ENCODE results near the gene MPP3. TPM values are rescaled to one million over a fixed set of nuclear protein-coding genes. Genes with fewer than 3 reads are reported as not detected.
"Not testable (repeated sequence)": the region's sequence is repeated elsewhere in the genome, so short reads cannot be mapped to it uniquely, and the experiment has no call there.

MPP3 gene
- total and polyA plus RNA-seq, 5 donors: 42.1 to 77.4 (median 60.3) TPM

DNA sequence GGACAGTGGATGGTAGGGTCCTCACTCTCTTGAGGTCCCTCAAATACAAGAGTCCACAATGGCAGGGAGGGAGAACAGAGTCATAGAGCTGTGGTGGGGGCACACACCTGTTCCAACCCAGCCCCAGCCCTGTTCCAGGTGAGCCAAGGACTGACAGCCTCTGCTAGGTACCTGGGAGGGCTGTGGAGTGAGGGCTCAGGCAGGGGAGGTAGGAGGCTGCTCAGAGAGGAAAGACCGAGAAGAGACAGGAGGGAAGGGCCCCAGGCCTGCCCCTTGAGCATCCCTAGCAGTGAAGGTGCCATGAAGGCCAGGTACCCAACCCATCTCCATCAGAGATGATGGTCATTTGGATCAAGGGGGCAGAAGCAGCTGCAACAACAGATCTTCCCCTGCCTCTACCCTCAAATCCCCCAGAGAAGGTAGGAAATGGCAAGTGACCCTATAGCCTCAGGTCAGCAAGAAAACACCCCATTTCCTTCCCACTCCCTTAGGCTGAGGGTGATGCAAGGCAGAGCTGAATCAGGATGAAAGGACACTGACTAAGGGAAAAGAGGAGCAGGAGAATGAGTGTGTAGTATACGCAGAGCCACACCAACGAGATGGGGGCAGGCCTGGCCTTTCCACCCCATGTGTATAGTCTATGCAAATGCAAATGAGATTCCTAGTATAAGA, 42.7 kb upstream of the MPP3 start:
- ATAC-seq (no peak), DNase-seq (no peak)
- intact Hi-C loops (cut with DNase I): no loop called here
- no peak overlapping the region for H3K27ac ChIP-seq (ENCODE audit: low read length)
- no peaks in the 10 kb centered on the region for H3K27me3 ChIP-seq (ENCODE audit: control insufficient read depth, insufficient read depth)
- WGBS: 87% methylated on average over 3 of the region's 3 CpGs
- no peak overlapping the region for H3K4me3 ChIP-seq (ENCODE audit: low read length)
- H3K9me3 ChIP-seq (ENCODE audit: control insufficient read depth, low read length): no peaks in the 10 kb centered on the region
- no peaks in the 10 kb centered on the region for H3K4me1 ChIP-seq (ENCODE audit: control insufficient read depth, insufficient read depth, low read length)

DNA sequence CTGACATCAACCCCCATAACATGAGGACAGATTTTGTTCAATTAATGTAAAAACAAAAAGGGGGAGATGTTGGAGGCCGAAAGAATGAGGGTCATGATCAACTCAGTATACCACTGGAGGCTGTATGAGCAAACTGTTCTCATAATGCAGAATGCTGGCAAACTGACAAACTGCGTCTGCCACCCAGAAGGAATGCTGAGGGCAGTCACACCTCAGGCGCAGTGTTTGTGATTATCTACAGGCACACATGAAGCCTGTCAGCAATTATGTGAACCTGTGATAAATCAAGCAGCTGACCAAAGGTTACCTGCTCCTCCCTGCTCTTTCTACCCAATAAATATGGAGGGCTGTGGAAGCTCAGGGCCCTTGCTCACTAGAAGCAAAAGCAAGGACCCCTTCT, 41.3 kb upstream of the MPP3 start:
- Histone ChIP-seq H3K4me1 (ENCODE audit: control insufficient read depth, insufficient read depth, low read length) (no peaks in the 10 kb centered on the region), H3K9me3 (ENCODE audit: control insufficient read depth, low read length) (no peaks in the 10 kb centered on the region), H3K27ac (ENCODE audit: low read length) (peak overlapping the region; percentile 81), H3K27me3 (ENCODE audit: control insufficient read depth, insufficient read depth) (no peaks in the 10 kb centered on the region), H3K4me3 (ENCODE audit: low read length) (no peak overlapping the region)
- intact Hi-C loops (cut with DNase I): no loop called here
- peak in 2 of 3 donors; percentile 64 to 66 for DNase-seq
- peak; percentile 24 to 27 for ATAC-seq
- WGBS: 59% methylated on average over 3 of the region's 3 CpGs

DNA sequence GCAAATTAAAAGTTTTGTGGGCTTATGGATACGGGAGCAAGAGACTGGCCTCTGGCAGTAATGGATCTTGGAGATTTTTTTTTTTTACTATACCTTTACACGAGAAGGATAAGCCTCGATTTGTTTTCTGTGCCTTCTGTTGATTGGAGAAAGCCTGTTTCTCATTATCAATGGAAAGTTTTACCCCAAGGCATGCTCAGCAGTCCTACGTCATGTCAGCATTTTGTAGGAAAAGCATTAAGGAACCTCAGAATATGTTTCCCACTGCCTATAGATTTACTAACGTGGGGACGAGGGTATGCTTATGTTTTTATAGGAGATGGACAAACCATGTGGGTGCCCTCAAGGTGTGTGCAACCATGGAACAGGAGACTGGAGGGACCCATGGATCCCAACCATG, 40.9 kb upstream of the MPP3 start:
- no peaks in the 10 kb centered on the region for H3K27me3 ChIP-seq (ENCODE audit: control insufficient read depth, insufficient read depth)
- no peaks in the 10 kb centered on the region for H3K4me1 ChIP-seq (ENCODE audit: control insufficient read depth, insufficient read depth, low read length)
- intact Hi-C loops (cut with DNase I): no loop called here
- H3K9me3 ChIP-seq (ENCODE audit: control insufficient read depth, low read length): no peaks in the 10 kb centered on the region
- ATAC-seq (no peak), DNase-seq (no peak)
- no peak overlapping the region for H3K4me3 ChIP-seq (ENCODE audit: low read length)
- 68% methylated on average over 6 of the region's 6 CpGs for WGBS
- peak overlapping the region; percentile 81 for H3K27ac ChIP-seq (ENCODE audit: low read length)

DNA sequence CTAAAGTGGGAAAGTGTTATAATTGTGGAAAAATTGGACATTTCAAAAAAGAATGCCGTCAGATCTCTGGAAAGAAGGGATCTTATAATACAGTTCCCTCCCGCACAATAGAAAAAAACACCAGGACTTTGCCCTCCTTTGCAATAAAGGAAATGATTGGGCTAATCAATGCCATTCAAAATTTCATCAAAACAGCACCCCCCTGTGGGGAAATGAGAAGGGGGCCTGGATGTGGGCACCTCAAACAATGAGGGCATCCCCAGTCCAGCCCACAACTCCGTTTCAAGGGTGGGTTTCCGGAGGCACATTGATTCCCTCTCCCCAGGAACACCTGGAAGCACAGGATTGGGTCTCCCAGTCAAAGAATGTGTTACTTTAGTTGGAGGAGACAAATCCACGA, 40.1 kb upstream of the MPP3 start:
- H3K4me1 ChIP-seq (ENCODE audit: control insufficient read depth, insufficient read depth, low read length): no peaks in the 10 kb centered on the region
- WGBS: 67% methylated on average over 5 of the region's 5 CpGs
- no peak for ATAC-seq
- no peaks in the 10 kb centered on the region for H3K27me3 ChIP-seq (ENCODE audit: control insufficient read depth, insufficient read depth)
- DNase-seq: no peak
- intact Hi-C loops (cut with DNase I): no loop called here
- no peak overlapping the region for H3K4me3 ChIP-seq (ENCODE audit: low read length)
- H3K27ac ChIP-seq (ENCODE audit: low read length): no peak overlapping the region
- no peaks in the 10 kb centered on the region for H3K9me3 ChIP-seq (ENCODE audit: control insufficient read depth, low read length)

DNA sequence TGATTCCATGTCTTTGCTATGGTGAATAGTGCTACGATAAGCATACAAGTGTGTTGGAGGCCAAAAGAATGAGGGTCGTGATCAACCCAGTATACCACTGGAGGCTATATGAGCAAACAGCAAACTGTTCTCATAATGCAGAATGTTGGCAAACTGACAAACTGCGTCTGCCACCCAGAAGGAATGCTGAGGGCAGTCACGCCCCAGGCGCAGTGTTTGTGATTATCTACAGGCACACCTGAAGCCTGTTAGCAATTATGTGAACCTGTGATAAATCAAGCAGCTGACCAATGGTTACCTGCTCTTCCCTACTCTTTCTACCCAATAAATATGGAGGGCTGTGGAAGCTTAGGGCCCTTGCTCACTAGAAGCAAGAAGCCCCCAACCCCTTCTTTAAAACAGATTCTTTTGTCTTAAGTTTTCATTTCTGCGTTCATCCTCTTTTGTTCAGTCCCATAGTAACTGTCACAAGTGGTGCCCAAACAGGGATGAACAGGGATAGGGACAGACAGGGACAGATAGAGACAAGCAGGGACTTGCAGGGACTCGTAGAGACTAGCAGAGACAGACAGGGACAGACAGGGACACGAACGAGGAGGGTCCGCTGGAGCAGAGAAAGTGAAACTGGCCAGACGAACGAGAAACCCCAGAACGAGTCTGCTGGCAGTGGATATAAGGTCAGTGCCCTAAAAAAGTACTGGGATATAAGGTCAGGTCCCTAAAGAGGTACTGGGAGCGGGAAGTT, 39.2 kb upstream of the MPP3 start:
- Histone ChIP-seq H3K4me1 (ENCODE audit: control insufficient read depth, insufficient read depth, low read length) (no peaks in the 10 kb centered on the region), H3K9me3 (ENCODE audit: control insufficient read depth, low read length) (no peaks in the 10 kb centered on the region), H3K4me3 (ENCODE audit: low read length) (no peak overlapping the region), H3K27ac (ENCODE audit: low read length) (peak overlapping the region; percentile 73), H3K27me3 (ENCODE audit: control insufficient read depth, insufficient read depth) (no peaks in the 10 kb centered on the region)
- no peak for DNase-seq
- ATAC-seq: peak in 1 of 2 donors; percentile 9
- intact Hi-C loops (cut with DNase I): no loop called here
- 53% methylated on average over 14 of the region's 14 CpGs for WGBS

DNA sequence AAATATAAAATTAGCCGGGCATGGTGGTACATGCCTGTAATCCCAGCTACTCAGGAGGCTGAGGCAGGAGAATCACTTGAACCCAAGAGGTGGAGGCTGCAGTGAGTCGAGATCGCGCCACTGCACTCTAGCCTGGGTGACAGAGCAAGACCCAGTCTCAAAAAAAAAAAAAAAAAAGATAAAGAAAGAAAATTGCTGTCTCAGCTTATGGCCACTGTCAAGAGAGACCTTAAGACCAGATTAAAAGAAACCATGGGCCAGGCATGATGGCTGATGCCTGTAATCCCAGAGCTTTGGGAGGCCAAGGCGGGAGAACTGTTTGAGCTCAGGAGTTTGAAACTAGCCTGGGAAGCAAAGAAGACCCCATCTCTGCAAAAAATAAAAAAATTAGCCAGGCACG, 36.1 kb upstream of the MPP3 start:
- intact Hi-C loops (cut with DNase I); H3K4me3 ChIP-seq (ENCODE audit: low read length); H3K27me3 ChIP-seq (ENCODE audit: control insufficient read depth, insufficient read depth); ATAC-seq; DNase-seq; H3K9me3 ChIP-seq (ENCODE audit: control insufficient read depth, low read length); H3K27ac ChIP-seq (ENCODE audit: low read length); H3K4me1 ChIP-seq (ENCODE audit: control insufficient read depth, insufficient read depth, low read length): not testable (repeated sequence)
- WGBS: 75% methylated on average over 6 of the region's 6 CpGs

DNA sequence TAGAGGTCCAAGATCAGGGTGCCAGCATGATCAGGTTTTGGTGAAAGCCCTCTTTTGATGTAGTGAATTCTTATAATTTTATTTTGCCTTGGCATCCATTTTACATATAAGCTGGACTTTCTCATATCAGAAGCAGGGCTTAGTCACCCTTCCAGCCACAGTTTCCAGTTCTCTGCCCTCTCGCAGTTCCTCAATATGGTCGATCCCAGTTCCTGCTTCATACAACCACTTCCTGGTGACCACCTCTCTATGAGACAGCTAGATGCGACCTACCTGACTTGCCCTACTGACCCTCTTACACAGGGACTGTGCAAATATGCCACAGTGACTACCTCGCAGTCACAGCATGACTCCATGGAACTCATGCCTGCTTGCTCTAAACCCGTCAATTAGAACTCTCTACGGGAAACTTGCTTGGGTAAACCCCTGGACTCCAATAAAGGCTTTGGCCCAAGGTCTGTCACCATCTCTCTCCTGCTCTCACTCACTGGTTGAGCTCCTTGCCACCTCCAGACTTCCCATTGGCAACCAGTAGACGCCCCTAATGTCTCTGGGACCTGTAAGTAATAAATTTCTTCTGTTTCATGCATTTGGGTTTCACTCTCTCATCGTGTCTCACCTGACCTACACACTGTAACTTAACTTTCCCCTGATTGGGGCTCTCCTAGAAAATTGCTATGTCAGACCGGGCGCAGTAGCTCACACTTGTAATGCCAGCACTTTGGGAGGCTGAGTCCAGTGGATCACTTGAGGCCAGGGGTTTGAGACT, 35.5 kb upstream of the MPP3 start:
- Histone ChIP-seq H3K4me3 (ENCODE audit: low read length) (no peak overlapping the region), H3K27ac (ENCODE audit: low read length) (no peak overlapping the region), H3K9me3 (ENCODE audit: control insufficient read depth, low read length) (no peaks in the 10 kb centered on the region), H3K4me1 (ENCODE audit: control insufficient read depth, insufficient read depth, low read length) (no peaks in the 10 kb centered on the region), H3K27me3 (ENCODE audit: control insufficient read depth, insufficient read depth) (no peaks in the 10 kb centered on the region)
- 89% methylated on average over 10 of the region's 10 CpGs for WGBS
- ATAC-seq: no peak
- intact Hi-C loops (cut with DNase I): no loop called here
- no peak for DNase-seq

DNA sequence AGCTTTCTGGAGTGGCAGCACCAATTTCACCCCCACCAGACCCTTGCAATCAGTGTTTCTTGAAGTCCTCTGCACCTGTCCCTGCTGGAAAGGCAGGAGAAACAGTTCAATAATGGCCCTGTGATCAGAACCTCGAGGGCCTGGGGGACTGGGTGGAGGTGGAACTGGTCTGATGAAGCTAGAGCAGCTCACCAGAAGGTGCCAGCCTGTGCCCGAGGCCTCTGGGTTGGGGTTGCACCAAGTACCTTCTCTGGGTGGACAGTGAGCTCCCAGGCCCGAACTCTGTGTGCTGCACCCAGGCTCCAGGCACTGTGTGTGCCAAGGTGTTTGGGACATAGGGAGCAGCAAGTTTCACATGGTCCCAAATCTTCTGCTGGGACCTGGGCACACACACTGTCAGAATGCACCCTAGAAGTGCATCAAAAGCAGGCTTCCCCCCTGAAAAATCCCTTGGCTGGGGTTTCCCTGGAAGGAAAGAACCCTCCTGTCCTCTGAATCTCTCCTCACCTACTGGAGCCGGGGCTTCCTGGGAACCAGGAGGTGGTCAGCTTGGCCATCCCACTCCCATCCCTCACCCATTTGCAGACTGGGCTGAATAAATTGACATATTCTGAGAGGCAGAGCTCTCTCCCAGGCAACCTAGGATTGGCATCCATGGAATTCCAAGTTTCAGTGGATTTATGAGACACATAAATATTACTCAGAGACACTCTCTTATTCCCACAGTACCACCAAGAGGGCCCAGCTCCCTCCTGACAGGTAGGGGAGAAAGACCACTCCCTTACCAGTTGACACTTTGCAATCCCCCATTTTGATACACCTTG, 31.4 kb upstream of the MPP3 start:
- Histone ChIP-seq H3K27ac (ENCODE audit: low read length) (no peak overlapping the region), H3K9me3 (ENCODE audit: control insufficient read depth, low read length) (no peaks in the 10 kb centered on the region), H3K4me1 (ENCODE audit: control insufficient read depth, insufficient read depth, low read length) (peaks cover 19% of the 10 kb centered on the region), H3K4me3 (ENCODE audit: low read length) (no peak overlapping the region), H3K27me3 (ENCODE audit: control insufficient read depth, insufficient read depth) (no peaks in the 10 kb centered on the region)
- intact Hi-C loops (cut with DNase I): no loop called here
- DNase-seq: no peak
- WGBS: 77% methylated on average over 4 of the region's 4 CpGs
- ATAC-seq: peak in 1 of 2 donors; percentile 9

DNA sequence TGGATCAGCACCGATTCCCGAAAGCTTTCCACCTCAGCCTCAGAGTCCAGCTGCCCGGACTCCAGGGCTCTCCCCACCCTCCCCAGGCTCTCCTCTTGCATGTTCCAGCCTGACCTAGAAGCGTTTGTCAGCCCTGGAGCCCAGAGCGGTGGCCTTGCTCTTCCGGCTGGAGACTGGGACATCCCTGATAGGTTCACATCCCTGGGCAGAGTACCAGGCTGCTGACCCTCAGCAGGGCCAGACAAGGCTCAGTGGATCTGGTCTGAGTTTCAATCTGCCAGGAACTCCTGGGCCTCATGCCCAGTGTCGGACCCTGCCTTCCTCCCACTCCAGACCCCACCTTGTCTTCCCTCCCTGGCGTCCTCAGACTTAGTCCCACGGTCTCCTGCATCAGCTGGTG, 29.0 kb upstream of the MPP3 start:
- peaks cover 24% of the 10 kb centered on the region for H3K4me1 ChIP-seq (ENCODE audit: control insufficient read depth, insufficient read depth, low read length)
- intact Hi-C loops (cut with DNase I): no loop called here
- H3K9me3 ChIP-seq (ENCODE audit: control insufficient read depth, low read length): no peaks in the 10 kb centered on the region
- peak overlapping the region; percentile 90 for H3K27ac ChIP-seq (ENCODE audit: low read length)
- DNase-seq: no peak
- no peaks in the 10 kb centered on the region for H3K27me3 ChIP-seq (ENCODE audit: control insufficient read depth, insufficient read depth)
- WGBS: 75% methylated on average over 9 of the region's 9 CpGs
- no peak for ATAC-seq
- H3K4me3 ChIP-seq (ENCODE audit: low read length): no peak overlapping the region

DNA sequence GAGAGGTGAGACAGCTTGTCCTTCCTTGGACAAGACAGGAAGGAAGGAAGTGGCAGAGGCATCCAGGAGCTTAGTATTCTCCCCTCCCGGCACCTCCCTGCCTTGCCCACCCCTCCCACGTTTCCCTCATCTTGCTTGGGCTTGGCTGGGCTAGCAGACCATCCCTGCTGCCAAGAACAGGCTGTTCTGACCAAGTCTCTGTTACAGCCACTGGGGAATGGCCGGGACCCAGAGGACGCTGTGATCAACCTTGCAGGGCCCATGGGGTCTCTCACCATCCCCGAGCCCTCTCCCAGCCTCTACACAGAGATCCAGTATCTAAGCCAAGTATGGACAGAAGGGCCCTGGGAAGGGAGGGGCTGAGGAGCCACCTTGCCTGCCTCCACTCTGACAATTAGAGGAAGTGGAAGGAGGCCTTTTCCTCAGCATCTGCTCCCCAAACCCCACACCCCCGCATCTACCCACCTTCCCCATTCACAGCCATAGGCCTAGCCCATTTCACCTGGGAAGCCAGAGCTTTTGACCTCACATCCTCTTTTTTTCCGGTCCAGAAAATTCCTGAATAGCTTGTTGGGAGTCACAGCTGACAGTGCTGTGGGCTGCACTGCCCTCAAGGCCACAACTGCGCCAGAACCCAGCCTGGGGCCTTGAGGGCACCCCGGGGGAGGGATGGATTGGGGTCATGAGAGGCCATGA, 28.1 kb upstream of the MPP3 start:
- Histone ChIP-seq H3K4me3 (ENCODE audit: low read length) (no peak overlapping the region), H3K4me1 (ENCODE audit: control insufficient read depth, insufficient read depth, low read length) (peaks cover 24% of the 10 kb centered on the region), H3K27me3 (ENCODE audit: control insufficient read depth, insufficient read depth) (no peaks in the 10 kb centered on the region), H3K9me3 (ENCODE audit: control insufficient read depth, low read length) (no peaks in the 10 kb centered on the region), H3K27ac (ENCODE audit: low read length) (peak overlapping the region; percentile 90)
- 39% methylated on average over 9 of the region's 9 CpGs for WGBS
- intact Hi-C loops (cut with DNase I): no loop called here
- ATAC-seq (peak; percentile 75 to 80), DNase-seq (peak in 2 of 3 donors; percentile 59 to 87)
